Prostate gland (tissue), 2 donors: ENCODE measurements around the gene DUS3L. TPM values are rescaled to one million over a fixed set of nuclear protein-coding genes. Genes with fewer than 3 reads are reported as not detected.

Experiments
- DNase-seq: peaks from one replicate; pipeline ENCODE4 v3.0.0-alpha.2; 2019; ENCODE audit warnings: low spot score
- H3K27ac ChIP-seq, 2 donors: fragments of 200-600 bp; sonication (generic); 2 replicates each; pipeline ENCODE4 v1.5.1; 2017 to 2019
- H3K27me3 ChIP-seq: fragments of 200-600 bp; sonication (generic); replicated peaks from 2 replicates; pipeline ENCODE4 v1.5.1; 2019; ENCODE audit not compliant: insufficient read depth
- H3K36me3 ChIP-seq, 2 donors: fragments of 200-600 bp; sonication (generic); 1 replicate in 1 of 2; 2 replicates in 1 of 2; pipeline versions ENCODE4 v1.5.1 to v1.8.1; 2017 to 2019
- H3K4me1 ChIP-seq: fragments of 200-600 bp; sonication (generic); replicated peaks from 2 replicates; pipeline ENCODE4 v1.5.1; 2019
- H3K4me3 ChIP-seq, 2 donors: fragments of 200-600 bp; sonication (generic); 2 replicates each; pipeline ENCODE4 v1.5.1; 2017 to 2019
- H3K9me3 ChIP-seq: fragments of 200-600 bp; sonication (generic); 2 replicates; pipeline ENCODE4 v1.5.1; 2017
- POLR2A ChIP-seq: fragments of 450-650 bp; IDR thresholded peaks from one replicate; pipeline ENCODE4 v1.6.1; 2016; ENCODE audit warnings: antibody characterized with exemption, mild to moderate bottlenecking
- POLR2AphosphoS5 ChIP-seq: sonication (generic); formaldehyde crosslinking; IDR thresholded peaks from one replicate; pipeline ENCODE4 v1.6.1; 2017; ENCODE audit warnings: antibody characterized with exemption
- WGBS: methylation state at CpG from one replicate; pipeline ENCODE4 v1.1.5; 2018; 5-methylcytosine and 5-hydroxymethylcytosine counted together
- intact Hi-C: fragments of 100-400 bp; cut with DNase I; formaldehyde crosslinking; loops from one replicate; pipeline ENCODE4 v1.14.2; 2022
- total RNA-seq, 2 donors: library from RNA; depleted of rRNA; stranded (reverse); fragments of >200 nt; gene quantifications; one replicate each; pipeline ENCODE4 v1.1.0, GENCODE V29; 2016
- TF ChIP-seq, protein P1 (sequence below), 4 experiments: fragments of 200-600 bp in 2 of 4; fragments of 450-650 bp in 2 of 4; sonication (generic) in 2 of 4; IDR thresholded peaks; 1 replicate in 3 of 4; 2 replicates in 1 of 4; pipeline ENCODE4 v1.5.1; 2016 to 2019; ENCODE audit warnings: antibody characterized with exemption in 4 of 4, mild to moderate bottlenecking in 2 of 4, moderate library complexity in 2 of 4

Gene DUS3L
- total RNA-seq, 2 donors from 2014 or later: 43.8 to 57.5 TPM

DNA sequence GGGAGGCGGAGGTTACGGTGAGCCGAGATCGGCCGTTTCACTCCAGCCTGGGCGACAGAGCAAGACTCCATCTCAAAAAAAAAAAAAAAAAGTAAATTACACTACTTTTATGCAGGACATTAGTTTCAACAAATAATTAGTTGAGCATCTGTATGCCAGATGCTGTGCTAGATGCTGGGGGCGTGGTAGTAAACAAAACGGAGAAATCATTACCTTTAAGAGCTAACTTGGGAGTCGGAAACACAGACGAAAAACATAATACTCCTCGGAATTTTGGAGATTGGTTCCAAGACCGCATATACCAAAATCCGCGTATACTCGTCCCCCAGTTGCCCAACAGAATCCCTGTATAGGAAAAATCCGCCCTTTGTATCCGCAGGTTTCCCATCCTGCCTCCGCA lies 1.3 kb upstream of the DUS3L start:
- Histone ChIP-seq H3K27me3 (no peaks in the 10 kb centered on the region), H3K4me3 (no peak overlapping the region), H3K4me1 (no peaks in the 10 kb centered on the region), H3K27ac (no peak overlapping the region), H3K9me3 (no peaks in the 10 kb centered on the region), H3K36me3 (peaks cover 6 to 25% of the 10 kb centered on the region in 2 donors)
- TF ChIP-seq, protein P1, sequence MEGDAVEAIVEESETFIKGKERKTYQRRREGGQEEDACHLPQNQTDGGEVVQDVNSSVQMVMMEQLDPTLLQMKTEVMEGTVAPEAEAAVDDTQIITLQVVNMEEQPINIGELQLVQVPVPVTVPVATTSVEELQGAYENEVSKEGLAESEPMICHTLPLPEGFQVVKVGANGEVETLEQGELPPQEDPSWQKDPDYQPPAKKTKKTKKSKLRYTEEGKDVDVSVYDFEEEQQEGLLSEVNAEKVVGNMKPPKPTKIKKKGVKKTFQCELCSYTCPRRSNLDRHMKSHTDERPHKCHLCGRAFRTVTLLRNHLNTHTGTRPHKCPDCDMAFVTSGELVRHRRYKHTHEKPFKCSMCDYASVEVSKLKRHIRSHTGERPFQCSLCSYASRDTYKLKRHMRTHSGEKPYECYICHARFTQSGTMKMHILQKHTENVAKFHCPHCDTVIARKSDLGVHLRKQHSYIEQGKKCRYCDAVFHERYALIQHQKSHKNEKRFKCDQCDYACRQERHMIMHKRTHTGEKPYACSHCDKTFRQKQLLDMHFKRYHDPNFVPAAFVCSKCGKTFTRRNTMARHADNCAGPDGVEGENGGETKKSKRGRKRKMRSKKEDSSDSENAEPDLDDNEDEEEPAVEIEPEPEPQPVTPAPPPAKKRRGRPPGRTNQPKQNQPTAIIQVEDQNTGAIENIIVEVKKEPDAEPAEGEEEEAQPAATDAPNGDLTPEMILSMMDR (IDR thresholded peaks at IDR 0.05): no peak
- TF ChIP-seq POLR2AphosphoS5: no peak
- TF ChIP-seq POLR2A: no peak
- DNase-seq: no peak
- intact Hi-C loops: no loop called here
- 94% methylated on average over 18 of the region's 18 CpGs for WGBS

DNA sequence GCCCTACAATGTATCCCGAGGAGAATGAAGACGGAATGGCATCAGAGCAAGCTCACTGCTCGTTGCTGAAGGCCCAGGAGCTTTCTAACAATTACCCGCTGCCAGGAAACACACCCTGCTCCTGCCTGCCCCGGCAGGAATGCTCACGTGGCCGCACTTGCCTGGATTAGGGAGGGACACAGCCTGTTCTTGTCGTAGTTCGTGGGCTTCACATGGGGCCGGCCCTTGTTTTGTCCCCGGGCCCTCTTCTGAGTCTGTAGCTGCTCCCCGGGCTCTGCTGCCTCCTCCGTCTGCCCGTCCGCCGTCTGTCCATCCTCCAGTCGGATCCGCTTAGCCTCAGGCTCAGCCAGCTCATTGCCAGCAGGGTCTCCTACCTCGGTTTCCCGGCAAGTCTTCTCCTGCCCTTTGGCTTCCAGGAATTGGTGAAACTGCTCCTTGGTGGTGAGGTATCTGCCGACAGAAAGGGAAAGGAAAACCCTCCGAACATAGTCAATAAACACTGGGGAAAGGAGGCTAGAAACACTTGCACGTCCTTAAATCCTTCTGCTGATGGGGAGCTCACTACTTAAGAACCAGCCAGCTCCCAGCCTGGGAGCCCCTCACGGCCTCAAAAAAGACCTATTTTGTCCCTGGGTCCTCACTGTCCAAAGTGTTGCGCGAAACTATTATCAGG lies 941 bp downstream of the DUS3L start:
- WGBS: 50% methylated on average over 26 of the region's 26 CpGs
- Histone ChIP-seq H3K4me1 (no peaks in the 10 kb centered on the region), H3K4me3 (peak overlapping the region; percentile 62 to 67), H3K27ac (peak overlapping the region; percentile 87 to 93), H3K27me3 (no peaks in the 10 kb centered on the region), H3K9me3 (no peaks in the 10 kb centered on the region), H3K36me3 (peaks cover 10 to 45% of the 10 kb centered on the region in 2 donors)
- TF ChIP-seq POLR2AphosphoS5 (no peak), POLR2A (no peak)
- TF ChIP-seq, protein P1 (IDR thresholded peaks at IDR 0.05): no peak
- DNase-seq: peak; percentile 26
- intact Hi-C loops: no loop called here

DNA sequence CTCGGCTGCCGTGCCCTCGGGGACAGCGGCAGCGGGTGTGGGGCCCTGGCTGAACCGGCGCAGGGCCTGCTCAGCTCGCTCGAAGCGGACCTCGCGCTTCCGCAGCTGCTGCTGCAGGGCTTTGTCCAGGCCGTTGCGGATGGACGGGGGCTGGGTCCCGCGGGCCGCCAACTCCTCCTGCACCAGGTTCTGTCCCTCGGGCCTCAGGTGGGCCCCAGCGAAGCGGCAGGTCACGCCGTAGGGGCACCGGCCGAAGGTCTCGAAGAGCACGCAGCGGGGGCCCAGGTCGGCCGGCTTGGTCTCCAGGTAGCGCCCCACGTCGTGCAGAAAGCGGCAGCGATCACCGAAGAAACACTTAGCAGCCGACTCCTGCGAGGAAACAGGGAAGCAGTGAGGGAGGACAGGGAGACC lies 1.6 kb downstream of the DUS3L start:
- Histone ChIP-seq H3K4me3 (no peak overlapping the region), H3K9me3 (no peaks in the 10 kb centered on the region), H3K4me1 (no peaks in the 10 kb centered on the region), H3K27ac (no peak overlapping the region), H3K27me3 (no peaks in the 10 kb centered on the region), H3K36me3 (peaks cover 10 to 45% of the 10 kb centered on the region in 2 donors)
- no peak for DNase-seq
- no peak for TF ChIP-seq POLR2A
- TF ChIP-seq, protein P1 (IDR thresholded peaks at IDR 0.05): no peak
- intact Hi-C loops: no loop called here
- WGBS: 94% methylated on average over 39 of the region's 39 CpGs

DNA sequence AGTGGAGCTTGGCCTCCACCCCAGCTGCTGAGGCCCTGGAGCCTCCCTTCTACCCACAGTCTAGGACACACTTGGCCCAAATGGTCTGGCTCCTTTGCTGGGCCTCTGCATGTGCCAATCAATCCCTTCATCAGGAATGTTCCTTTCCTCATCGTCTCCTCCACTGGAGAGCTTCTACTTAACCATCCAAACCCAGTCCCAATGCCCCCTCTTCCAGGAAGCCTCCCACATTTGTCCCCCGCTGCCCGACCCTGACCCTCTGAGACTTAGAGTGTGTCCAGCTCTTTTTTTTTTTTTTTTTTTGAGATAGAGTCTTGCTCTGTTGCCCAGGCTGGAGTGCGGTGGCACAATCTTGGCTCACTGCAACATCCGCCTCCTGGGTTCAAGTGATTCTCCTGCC lies 2.5 kb downstream of the DUS3L start:
- intact Hi-C loops: no loop called here
- Histone ChIP-seq H3K27me3 (no peaks in the 10 kb centered on the region), H3K36me3 (peaks cover 10 to 45% of the 10 kb centered on the region in 2 donors), H3K4me3 (no peak overlapping the region), H3K9me3 (no peaks in the 10 kb centered on the region), H3K4me1 (no peaks in the 10 kb centered on the region), H3K27ac (no peak overlapping the region)
- 89% methylated on average over 5 of the region's 5 CpGs for WGBS
- TF ChIP-seq, protein P1 (IDR thresholded peaks at IDR 0.05): no peak
- TF ChIP-seq POLR2AphosphoS5 (no peak), POLR2A (no peak)
- no peak for DNase-seq
